ENCODE data around the gene HOXA1.

Gene HOXA1

DNA sequence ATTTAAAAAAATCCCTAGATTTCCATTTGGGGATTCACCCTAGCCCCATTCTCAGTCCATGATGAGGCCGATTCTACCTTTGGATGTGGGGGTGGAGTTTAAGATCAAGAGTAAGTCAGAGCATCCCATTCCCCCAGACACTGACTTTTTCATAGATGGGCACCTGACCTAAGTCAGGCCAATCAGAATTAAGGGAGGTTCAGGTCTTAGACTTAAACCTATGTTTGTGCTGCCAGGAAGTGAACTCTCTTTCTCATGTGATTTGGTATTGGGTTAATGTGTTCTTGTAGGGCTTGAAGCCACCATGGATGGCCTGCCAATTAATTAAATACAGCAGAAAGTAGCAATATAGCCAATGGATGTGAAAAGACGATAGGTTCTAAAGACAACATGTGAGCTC, 30.1 kb downstream of the HOXA1 start:
- TF ChIP-seq, protein P1, sequence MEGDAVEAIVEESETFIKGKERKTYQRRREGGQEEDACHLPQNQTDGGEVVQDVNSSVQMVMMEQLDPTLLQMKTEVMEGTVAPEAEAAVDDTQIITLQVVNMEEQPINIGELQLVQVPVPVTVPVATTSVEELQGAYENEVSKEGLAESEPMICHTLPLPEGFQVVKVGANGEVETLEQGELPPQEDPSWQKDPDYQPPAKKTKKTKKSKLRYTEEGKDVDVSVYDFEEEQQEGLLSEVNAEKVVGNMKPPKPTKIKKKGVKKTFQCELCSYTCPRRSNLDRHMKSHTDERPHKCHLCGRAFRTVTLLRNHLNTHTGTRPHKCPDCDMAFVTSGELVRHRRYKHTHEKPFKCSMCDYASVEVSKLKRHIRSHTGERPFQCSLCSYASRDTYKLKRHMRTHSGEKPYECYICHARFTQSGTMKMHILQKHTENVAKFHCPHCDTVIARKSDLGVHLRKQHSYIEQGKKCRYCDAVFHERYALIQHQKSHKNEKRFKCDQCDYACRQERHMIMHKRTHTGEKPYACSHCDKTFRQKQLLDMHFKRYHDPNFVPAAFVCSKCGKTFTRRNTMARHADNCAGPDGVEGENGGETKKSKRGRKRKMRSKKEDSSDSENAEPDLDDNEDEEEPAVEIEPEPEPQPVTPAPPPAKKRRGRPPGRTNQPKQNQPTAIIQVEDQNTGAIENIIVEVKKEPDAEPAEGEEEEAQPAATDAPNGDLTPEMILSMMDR (IDR thresholded peaks at IDR 0.05; ENCODE audit: insufficient read depth, low read length): no peak
- no peak for TF ChIP-seq SPI1 (IDR thresholded peaks at IDR 0.05; ENCODE audit: borderline replicate concordance, low read depth)
- TF ChIP-seq GABPA (IDR thresholded peaks at IDR 0.05; ENCODE audit: low read depth): no peak
- no peak for TF ChIP-seq POLR2AphosphoS5 (IDR thresholded peaks at IDR 0.05; ENCODE audit: low read depth)
- TF ChIP-seq, protein P2, sequence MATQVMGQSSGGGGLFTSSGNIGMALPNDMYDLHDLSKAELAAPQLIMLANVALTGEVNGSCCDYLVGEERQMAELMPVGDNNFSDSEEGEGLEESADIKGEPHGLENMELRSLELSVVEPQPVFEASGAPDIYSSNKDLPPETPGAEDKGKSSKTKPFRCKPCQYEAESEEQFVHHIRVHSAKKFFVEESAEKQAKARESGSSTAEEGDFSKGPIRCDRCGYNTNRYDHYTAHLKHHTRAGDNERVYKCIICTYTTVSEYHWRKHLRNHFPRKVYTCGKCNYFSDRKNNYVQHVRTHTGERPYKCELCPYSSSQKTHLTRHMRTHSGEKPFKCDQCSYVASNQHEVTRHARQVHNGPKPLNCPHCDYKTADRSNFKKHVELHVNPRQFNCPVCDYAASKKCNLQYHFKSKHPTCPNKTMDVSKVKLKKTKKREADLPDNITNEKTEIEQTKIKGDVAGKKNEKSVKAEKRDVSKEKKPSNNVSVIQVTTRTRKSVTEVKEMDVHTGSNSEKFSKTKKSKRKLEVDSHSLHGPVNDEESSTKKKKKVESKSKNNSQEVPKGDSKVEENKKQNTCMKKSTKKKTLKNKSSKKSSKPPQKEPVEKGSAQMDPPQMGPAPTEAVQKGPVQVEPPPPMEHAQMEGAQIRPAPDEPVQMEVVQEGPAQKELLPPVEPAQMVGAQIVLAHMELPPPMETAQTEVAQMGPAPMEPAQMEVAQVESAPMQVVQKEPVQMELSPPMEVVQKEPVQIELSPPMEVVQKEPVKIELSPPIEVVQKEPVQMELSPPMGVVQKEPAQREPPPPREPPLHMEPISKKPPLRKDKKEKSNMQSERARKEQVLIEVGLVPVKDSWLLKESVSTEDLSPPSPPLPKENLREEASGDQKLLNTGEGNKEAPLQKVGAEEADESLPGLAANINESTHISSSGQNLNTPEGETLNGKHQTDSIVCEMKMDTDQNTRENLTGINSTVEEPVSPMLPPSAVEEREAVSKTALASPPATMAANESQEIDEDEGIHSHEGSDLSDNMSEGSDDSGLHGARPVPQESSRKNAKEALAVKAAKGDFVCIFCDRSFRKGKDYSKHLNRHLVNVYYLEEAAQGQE (IDR thresholded peaks at IDR 0.05; ENCODE audit: insufficient replicate concordance, low read depth): no peak
- Histone ChIP-seq H3K27ac (replicated peaks) (no peak overlapping the region), H3K4me3 (replicated peaks; ENCODE audit: insufficient read depth, low read length) (no peak overlapping the region), H3K27me3 (ENCODE audit: insufficient read depth, poor library complexity, severe bottlenecking) (no peaks in the 10 kb centered on the region)
- DNase-seq (ENCODE audit: low read depth in 1 of 2, low spot score in 1 of 2): no peak

DNA sequence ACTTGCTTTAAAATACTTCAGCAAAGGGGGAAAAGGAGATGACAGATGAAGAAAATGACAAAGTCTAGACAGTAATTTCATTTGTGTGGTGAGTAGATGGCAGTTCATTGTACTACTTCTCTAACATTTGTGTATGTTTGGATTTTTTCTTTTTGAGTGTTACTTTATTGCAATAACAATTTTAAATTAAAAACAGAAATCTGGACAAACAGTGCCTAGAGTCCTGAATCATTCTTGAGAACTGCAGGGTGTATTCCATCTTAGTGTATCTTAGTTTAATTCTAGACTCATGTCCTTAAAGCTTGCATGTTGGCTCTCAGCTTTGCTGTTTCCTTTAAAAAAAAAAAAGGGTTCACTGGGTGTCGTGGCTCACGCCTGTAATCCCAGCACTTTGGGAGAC, 31.1 kb downstream of the HOXA1 start:
- no peaks in the 10 kb centered on the region for H3K27me3 ChIP-seq (ENCODE audit: insufficient read depth, poor library complexity, severe bottlenecking)
- no peak for DNase-seq (ENCODE audit: low read depth in 1 of 2, low spot score in 1 of 2)
- no peak overlapping the region for H3K27ac ChIP-seq (replicated peaks)
- no peak for TF ChIP-seq GABPA (IDR thresholded peaks at IDR 0.05; ENCODE audit: low read depth)
- TF ChIP-seq, protein P2 (IDR thresholded peaks at IDR 0.05; ENCODE audit: insufficient replicate concordance, low read depth): no peak
- no peak for TF ChIP-seq POLR2AphosphoS5 (IDR thresholded peaks at IDR 0.05; ENCODE audit: low read depth)
- TF ChIP-seq SPI1 (IDR thresholded peaks at IDR 0.05; ENCODE audit: borderline replicate concordance, low read depth): no peak
- TF ChIP-seq, protein P1 (IDR thresholded peaks at IDR 0.05; ENCODE audit: insufficient read depth, low read length): no peak
- no peak overlapping the region for H3K4me3 ChIP-seq (replicated peaks; ENCODE audit: insufficient read depth, low read length)

DNA sequence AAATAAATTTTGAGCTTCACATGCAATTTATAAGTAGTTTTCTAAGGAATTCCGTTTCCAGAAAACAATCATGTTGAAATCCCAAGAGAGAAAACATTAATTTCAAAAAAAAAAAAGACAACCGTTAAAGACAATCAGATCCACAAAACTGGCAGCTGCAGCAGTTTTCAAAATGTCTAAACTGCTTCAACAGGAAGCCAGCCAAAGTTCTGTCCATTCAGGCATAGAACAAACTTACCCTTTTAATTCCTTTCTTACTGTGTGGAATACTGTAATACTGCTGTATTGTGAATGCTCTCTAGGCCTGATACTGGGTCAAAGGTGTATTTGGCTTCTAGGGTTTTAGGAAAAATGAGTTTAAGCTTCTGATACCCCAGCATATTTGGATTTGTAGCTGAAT, 31.6 kb downstream of the HOXA1 start:
- no peak for DNase-seq (ENCODE audit: low read depth in 1 of 2, low spot score in 1 of 2)
- H3K27me3 ChIP-seq (ENCODE audit: insufficient read depth, poor library complexity, severe bottlenecking): peaks cover 2% of the 10 kb centered on the region
- TF ChIP-seq, protein P2 (IDR thresholded peaks at IDR 0.05; ENCODE audit: insufficient replicate concordance, low read depth): no peak
- TF ChIP-seq, protein P1 (IDR thresholded peaks at IDR 0.05; ENCODE audit: insufficient read depth, low read length): no peak
- no peak for TF ChIP-seq GABPA (IDR thresholded peaks at IDR 0.05; ENCODE audit: low read depth)
- TF ChIP-seq POLR2AphosphoS5 (IDR thresholded peaks at IDR 0.05; ENCODE audit: low read depth): no peak
- H3K27ac ChIP-seq (replicated peaks): no peak overlapping the region
- H3K4me3 ChIP-seq (replicated peaks; ENCODE audit: insufficient read depth, low read length): no peak overlapping the region

All from HL-60 (cell line).